ENCODE data around the gene JMJD8. TPM values are rescaled to one million over a fixed set of nuclear protein-coding genes. Genes with fewer than 3 reads are reported as not detected.
A peak's percentile ranks its signal among the peaks of the same experiment; 100 is the strongest.

The JMJD8 gene
- total and polyA plus RNA-seq, 9 of the 15 experiments (the other 6 are each of a cell fraction or from before 2014, with no cell fraction given) = 1.2 to 50.6 (median 29.3) TPM

GRCh38 chr16:711548-712320 is 27.6 kb upstream of the JMJD8 start:
- peaks cover 20% of the 10 kb centered on the region; the same call in 1 of the 2 replicates for H4K20me1 ChIP-seq (replicated peaks; ENCODE audit: control insufficient read depth, insufficient read depth, low read length)
- H3K9me3 ChIP-seq (replicated peaks; ENCODE audit: control insufficient read depth, insufficient read depth, low read depth, low read length) = no peaks in the 10 kb centered on the region
- in situ Hi-C loops (cut with MboI) (loop anchor here (5.0 to 10.0 kb wide), 2 partner anchors 76 to 343 kb away; partner anchors contain the start of genes CHTF18 and RPUSD1), intact Hi-C loops (cut with micrococcal nuclease) (loop anchor here (1.0 to 5.0 kb wide), 2 partner anchors 74 to 96 kb away; no protein-coding TSS in a partner anchor)
- DNase-seq (ENCODE audit: extremely low read depth in 1 of 4, low spot score in 3 of 4) (peak; percentile 74 to 88 (median 80)), FAIRE-seq (peak; percentile 82), ATAC-seq (peak; percentile 82)
- no peak overlapping the region for H2AFZ ChIP-seq (ENCODE audit: low read depth, low read length)
- no TSS peak for BruUV-seq (replicated peaks)
- peaks cover 7 to 65% of the 10 kb centered on the region in 2 experiments; a peak in 3 of 5 replicates for H3K4me1 ChIP-seq (replicated peaks in 1 of 2; ENCODE audit: control insufficient read depth in 2 of 2, insufficient read depth in 2 of 2, low read length in 2 of 2)
- H3K4me2 ChIP-seq (ENCODE audit: insufficient read depth, low read length) = no peak overlapping the region
- H3K9me1 ChIP-seq (ENCODE audit: control insufficient read depth, insufficient read depth, low read length) = no peaks in the 10 kb centered on the region
- peaks cover 11% of the 10 kb centered on the region for H3K79me2 ChIP-seq (ENCODE audit: control insufficient read depth, insufficient read depth, low read length)
- WGBS (ENCODE audit: insufficient coverage, low coverage, missing lambda C conversion rate) = 9% methylated on average over 18 of the region's 25 CpGs
- no peak overlapping the region for H3K4me3 ChIP-seq
- H3K27ac ChIP-seq (ENCODE audit: extremely low read depth, low read depth, low read length) = no peak overlapping the region
- ChIA-PET POLR2A (interaction anchor here (1.0 to 1.2 kb wide), 2 partner anchors 9 to 73 kb away, joined by 3 read pairs; partner anchors contain the start of gene ANTKMT), CTCF (ENCODE audit: low intra/inter-chr PET ratio) (interaction anchor here (0.7 to 4.5 kb wide), 5 partner anchors 30 to 391 kb away, joined by 3 to 73 read pairs (median 12); no protein-coding TSS in a partner anchor)
- peaks cover 0 to 11% of the 10 kb centered on the region in 2 experiments; a peak in 2 of 5 replicates for H3K27me3 ChIP-seq (ENCODE audit: control insufficient read depth in 2 of 2, insufficient read depth in 2 of 2, low read length in 2 of 2)
- peaks cover under 1% of the 10 kb centered on the region; the same call in 1 of the 3 replicates for H3K36me3 ChIP-seq (ENCODE audit: control insufficient read depth, insufficient read depth, low read length)
- H3K9ac ChIP-seq (ENCODE audit: insufficient read depth in 1 of 2, low read depth in 2 of 2, low read length in 2 of 2) = peak overlapping the region in 1 of 2 experiments; percentile 10; a peak in 1 of 4 replicates
- TF ChIP-seq MTA3 (IDR thresholded peaks at IDR 0.05; ENCODE audit: borderline replicate concordance) = no peak
- no peak for TF ChIP-seq PHTF2 (CRISPR knock-in tag; IDR thresholded peaks at IDR 0.05)
- TF ChIP-seq, protein P1, sequence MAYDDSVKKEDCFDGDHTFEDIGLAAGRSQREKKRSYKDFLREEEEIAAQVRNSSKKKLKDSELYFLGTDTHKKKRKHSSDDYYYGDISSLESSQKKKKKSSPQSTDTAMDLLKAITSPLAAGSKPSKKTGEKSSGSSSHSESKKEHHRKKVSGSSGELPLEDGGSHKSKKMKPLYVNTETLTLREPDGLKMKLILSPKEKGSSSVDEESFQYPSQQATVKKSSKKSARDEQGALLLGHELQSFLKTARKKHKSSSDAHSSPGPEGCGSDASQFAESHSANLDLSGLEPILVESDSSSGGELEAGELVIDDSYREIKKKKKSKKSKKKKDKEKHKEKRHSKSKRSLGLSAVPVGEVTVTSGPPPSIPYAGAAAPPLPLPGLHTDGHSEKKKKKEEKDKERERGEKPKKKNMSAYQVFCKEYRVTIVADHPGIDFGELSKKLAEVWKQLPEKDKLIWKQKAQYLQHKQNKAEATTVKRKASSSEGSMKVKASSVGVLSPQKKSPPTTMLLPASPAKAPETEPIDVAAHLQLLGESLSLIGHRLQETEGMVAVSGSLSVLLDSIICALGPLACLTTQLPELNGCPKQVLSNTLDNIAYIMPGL (CRISPR knock-in tag; IDR thresholded peaks at IDR 0.05) = 0 out of 2 replicates have a peak, but pooled peaks have one; percentile 39
- 0 out of 2 replicates have a peak, but pooled peaks have one; percentile 29 for TF ChIP-seq LCOR (CRISPR knock-in tag; IDR thresholded peaks at IDR 0.05)
- no peak for TF ChIP-seq ZNF197 (CRISPR knock-in tag; IDR thresholded peaks at IDR 0.05; ENCODE audit: low read depth)
- TF ChIP-seq SMC3 (conservative IDR thresholded peaks at IDR 0.05; ENCODE audit: insufficient read depth, low read depth, low read length) = peak; percentile 95
- peak; percentile 70 for TF ChIP-seq TFAP4 (CRISPR knock-in tag; IDR thresholded peaks at IDR 0.05; ENCODE audit: borderline replicate concordance)
- TF ChIP-seq, protein P2, sequence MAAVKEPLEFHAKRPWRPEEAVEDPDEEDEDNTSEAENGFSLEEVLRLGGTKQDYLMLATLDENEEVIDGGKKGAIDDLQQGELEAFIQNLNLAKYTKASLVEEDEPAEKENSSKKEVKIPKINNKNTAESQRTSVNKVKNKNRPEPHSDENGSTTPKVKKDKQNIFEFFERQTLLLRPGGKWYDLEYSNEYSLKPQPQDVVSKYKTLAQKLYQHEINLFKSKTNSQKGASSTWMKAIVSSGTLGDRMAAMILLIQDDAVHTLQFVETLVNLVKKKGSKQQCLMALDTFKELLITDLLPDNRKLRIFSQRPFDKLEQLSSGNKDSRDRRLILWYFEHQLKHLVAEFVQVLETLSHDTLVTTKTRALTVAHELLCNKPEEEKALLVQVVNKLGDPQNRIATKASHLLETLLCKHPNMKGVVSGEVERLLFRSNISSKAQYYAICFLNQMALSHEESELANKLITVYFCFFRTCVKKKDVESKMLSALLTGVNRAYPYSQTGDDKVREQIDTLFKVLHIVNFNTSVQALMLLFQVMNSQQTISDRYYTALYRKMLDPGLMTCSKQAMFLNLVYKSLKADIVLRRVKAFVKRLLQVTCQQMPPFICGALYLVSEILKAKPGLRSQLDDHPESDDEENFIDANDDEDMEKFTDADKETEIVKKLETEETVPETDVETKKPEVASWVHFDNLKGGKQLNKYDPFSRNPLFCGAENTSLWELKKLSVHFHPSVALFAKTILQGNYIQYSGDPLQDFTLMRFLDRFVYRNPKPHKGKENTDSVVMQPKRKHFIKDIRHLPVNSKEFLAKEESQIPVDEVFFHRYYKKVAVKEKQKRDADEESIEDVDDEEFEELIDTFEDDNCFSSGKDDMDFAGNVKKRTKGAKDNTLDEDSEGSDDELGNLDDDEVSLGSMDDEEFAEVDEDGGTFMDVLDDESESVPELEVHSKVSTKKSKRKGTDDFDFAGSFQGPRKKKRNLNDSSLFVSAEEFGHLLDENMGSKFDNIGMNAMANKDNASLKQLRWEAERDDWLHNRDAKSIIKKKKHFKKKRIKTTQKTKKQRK (IDR thresholded peaks at IDR 0.05; ENCODE audit: borderline replicate concordance, low read depth, low read length) = no peak
- peak; percentile 24; the same call in 1 of the 2 replicates for TF ChIP-seq ARID2 (IDR thresholded peaks at IDR 0.05)
- TF ChIP-seq ZBTB7A (IDR thresholded peaks at IDR 0.05; ENCODE audit: borderline replicate concordance, control insufficient read depth, low read depth, low read length) = peak; percentile 86
- TF ChIP-seq TCF7L2 (IDR thresholded peaks at IDR 0.05; ENCODE audit: low read depth, low read length) = no peak

Data from K562 (cell line).